HG03565 (cell line): ENCODE data around the gene DDX6.
"Not testable (repeated sequence)": the region's sequence is repeated elsewhere in the genome, so short reads cannot be mapped to it uniquely, and the experiment has no call there.

Source experiments
- ATAC-seq: cut with Tn5 transposase; IDR thresholded peaks from one replicate; pipeline ENCODE4 v1.9.1; 2021; ENCODE audit warnings: mild to moderate bottlenecking, moderate library complexity; ENCODE audit not compliant: unreplicated experiment

DDX6 gene

DNA sequence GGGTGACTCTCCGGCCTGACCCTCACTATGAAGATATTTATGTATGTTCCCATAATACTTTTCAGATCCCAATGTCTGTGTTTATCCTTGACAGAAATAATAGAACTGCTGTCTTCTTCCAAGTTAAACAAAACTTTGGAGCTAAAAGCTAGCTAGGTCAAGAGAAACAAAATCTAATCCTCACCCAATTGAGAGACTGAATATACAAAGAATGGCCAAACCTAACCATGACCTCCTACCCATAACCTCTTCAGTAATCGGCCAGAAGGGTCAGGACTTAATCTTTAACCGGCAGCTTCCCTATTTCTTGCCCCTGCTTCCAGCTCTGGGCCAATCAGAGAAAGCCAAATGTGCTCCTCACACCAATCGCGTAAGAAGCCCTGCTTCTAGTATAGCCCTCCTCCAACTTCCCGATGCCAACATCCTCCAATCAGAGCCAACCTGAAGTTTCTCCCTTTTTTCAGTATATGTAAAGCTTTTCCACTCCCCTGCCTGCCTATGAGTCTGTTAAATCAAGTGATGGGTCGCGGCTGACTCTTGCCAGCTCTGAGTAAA is 1.7 kb upstream of the DDX6 start:
- peak; percentile 49 for ATAC-seq

DNA sequence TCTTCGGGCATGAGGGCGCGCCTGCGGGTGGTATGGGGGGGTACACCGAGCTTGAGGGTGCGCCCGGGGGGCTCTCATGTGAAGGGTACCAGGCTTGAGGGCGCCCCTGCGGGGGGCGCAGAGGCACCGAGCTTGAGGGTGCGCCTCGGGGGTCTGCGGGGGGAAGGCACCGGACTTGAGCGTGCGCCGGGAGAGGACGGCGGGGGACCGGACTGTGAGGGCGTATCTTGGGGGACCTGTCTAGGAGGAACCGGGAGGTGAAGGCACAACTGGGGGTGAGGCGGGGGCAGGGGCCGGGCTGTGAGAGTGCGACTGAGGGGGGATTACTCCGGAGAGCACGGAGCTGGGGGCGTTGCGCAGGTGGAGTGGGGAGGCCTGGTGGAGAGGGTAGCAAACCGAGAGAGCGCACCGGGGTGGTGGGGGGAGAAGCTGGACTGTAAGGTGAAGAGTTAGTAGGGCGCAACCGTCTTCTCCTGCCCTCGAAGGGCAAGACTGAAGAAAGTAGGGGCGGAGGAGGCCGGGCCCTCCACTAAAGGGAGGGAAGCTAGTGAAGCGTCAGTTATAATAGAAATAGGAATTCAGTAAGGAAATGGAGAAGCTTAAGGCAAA is 1.1 kb upstream of the DDX6 start:
- no peak for ATAC-seq

DNA sequence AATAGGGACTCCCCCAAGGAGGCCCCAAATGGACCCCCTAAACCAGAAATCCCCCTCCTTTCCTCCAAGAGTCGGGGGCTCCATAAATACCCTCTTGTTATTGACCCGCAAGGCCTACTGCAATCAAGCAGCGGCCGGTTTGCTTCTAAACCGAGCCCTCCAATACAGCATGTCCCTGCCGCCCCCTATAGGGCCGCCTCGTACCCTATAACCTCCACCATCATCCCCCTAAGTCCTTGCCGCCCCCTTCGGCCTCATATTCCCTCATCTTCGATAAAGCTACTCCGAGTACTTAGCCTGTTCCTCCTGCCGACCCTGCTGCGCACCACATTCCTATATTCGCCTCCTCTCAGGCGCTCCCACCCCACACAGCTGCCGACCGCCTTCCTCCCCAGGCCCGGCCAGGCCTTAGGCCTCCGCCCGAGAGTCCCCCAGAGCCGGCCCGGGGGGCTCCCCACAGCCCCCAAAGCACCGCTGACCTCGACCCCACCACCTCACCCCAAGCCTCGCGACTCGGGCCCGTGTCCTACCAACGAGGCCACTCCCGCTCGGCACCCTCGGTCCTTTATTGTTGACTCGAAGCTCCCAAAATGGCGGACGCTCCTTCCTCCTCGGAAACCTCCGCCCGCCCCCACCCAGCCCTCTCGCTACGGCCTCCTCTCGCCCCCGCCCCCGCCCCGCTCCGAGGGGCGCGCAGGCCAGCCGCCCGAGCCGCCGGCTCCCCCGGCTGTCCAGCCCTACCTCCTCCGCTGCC is 430 bp downstream of the DDX6 start:
- ATAC-seq: peak; percentile 2

DNA sequence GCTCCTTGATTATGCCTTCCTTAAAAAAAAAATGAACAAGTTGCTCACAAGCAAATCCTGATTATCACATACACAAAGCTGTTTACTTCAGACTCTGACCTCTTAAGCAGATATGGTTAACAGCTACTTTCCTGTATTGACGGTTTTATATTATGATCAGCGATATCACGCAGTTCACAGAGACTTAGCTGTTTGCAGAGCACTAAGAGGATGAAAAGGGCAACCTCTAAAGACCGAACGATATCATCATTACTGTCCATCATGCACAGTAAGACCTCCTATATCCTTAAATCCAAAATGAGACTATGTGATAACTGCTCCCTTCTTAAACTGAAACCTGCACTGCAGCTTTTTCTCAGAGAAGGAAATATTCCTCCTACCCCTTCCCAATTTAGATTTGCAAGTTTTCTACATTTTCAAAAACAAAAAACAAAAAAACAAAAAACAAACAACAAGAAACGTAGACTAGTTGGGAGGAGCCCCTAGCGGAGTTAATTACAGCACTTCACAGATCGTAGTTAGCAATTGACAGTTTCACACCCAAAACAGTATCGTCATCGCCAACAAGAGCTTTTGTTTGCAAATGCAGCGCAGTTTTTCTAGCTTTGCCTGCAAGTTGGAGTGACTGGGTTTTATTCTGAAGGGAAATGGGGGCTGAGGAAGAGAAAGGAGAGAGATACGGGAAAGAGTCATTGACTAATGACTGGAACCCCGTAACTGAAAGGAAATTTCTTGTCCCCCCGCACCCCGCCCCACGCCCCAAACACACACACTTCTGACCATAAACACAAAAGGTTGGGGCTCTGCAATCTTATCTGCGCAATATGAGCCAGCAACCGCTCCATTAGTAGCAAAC is 1.2 kb downstream of the DDX6 start:
- no peak for ATAC-seq

DNA sequence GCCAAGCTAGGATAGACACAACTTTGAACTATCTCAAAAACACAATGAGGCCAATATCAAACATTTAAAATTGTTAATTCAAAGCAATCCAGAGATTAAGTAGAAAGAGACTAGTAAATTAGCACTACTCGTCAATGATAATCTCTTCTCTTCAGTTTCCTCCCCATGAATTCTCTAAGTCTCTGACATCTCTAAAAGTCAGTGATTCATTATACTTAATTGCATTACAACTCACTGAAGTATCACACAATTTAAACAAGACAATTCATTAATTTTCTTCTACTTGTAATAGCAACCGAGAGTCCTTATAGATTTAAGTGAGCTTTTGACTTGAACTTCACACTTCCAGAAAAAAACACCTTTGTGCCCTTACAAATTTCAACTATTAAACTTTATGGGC is 4.3 kb downstream of the DDX6 start:
- ATAC-seq: no peak

DNA sequence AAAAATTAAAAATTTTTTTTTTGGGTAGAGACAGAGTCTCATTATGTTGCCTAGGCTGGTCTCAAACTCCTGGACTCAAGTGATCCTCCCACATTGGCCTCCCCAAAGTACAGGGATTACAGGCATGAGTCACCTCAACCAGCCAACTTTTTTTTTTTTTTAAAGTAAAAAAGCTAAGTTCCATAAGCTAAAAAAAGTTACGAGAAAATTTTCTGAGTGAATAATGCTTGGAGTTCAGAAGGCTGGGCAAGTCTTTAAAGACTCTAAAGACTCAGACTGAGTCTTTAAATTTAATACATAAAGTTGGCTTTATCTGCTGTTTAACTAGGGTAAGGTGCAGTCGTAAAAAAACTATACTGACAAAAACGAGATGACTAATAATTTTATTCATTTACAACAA is 5.6 kb downstream of the DDX6 start:
- ATAC-seq: no peak

DNA sequence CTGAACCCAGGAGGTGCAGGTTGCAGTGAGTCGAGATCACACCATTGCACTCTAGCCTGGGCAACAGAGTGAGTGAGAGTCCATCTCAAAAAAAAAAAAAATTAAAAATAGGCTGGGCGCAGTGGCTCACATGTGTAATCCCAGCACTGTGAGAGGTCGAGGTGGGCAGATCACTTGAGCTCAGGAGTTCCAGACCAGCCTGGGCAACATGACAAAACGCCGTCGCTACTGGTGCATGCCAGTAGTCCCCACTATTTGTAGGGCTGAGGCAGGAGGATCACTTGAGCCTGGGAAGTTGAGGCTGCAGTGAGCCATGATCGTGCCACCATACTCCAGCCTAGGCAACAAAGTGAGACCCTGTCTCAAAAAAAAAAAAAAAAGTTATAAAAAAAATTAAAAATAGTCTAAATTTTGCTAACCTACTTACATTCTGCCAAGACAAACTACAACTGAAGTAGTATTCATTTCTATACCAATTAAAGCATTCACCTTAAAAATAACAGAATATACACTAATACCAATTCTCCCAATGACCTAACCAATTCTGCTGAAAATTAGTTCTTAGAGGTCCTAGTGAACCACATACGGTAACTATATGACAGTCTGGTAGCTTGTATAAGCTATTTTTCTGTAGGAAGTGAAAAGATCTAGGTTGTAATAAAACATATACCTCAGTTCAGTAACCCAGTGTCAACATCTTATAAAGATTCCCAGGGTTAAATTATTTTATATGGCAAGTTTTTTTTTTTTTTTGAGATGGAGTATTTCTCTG is 7.1 kb downstream of the DDX6 start:
- ATAC-seq: no peak

DNA sequence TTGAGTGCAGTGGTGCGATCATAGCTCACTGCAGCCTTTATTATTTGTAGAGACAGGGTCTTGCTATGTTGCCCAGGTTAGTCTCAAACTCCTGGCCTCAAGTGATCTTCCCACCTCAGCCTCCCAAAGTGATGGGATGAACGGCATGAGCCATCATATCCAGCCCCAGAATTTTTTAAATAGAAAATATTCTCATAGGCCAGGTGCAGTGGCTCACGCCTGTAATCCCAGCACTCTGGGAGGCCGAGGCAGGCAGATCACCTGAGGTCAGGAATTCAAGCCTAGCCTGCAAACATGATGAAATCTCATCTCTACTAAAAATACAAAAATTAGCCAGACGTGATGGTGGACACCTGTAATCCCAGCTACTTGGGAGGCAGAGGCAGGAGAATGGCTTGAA is 7.6 kb downstream of the DDX6 start:
- not testable (repeated sequence) for ATAC-seq

DNA sequence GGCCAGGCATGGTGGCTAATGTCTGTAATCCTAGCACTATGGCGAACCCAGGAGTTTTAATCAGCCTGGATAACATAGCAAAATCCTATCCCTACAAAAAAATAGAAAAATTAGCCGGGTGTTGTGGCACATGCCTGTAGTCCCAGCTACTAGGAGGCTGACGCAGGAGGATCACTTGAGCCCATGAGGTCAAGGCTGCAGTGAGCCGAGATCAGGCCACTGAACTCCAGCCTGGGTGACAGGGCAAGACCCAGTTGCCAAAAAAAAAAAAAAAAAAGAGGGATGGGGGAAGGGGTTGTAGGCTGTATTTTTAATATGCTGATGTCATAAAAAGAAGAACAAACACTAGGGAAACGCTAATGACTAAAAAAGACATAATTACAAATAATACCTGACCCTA is 12.1 kb downstream of the DDX6 start:
- ATAC-seq: no peak

DNA sequence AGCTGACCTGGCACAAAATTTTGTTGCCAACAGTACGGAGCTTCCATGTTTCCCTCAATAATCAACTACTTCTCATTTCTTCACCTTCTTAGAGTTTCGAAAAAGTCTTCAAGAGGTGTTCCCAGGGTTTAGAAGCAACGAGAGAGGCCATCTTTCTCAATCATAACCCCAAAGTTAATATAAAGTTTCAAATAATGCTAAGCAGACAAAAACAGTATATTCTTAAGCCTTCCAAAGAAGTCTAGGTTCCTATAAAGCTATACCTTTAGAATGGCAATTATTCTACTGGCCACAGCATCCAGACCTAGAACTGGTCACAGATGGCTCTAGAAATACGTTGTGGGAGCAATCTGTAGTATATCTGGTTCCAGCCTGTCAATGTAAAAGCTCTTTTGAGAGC is 16.9 kb downstream of the DDX6 start:
- ATAC-seq: no peak

DNA sequence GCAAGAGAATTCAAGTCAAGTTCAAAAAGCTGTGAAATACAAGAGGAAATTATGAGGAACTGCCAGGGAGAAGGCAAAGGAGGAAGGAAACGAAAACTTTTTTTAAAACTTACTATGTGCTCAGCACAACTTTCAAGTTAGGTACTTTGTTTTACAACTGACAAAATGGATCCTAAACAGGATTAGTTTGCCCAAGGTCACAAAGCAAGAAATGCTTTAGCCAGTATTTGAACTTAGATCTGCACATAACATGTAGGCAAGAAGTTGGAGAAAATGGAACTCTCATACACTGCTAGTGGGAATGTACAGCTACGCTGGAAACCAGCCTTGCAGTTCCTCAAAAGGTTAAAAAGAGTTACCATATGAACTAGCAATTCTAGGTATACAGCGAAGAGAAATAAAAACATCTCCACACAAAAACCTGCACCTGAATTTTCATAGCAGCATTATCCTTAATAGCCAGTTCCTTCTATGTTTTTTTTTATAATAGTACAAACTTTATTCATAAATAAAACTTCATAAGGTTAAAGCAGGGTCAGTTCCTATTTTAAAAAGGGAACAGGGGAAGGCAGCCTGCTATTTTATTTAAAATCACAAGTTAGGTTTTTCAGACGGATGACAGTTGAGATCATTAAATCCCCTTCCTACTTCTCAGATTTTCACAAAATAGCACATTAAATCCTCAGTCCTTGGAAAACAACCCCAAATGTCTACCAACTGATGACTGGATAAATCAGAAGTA is 19.2 kb downstream of the DDX6 start:
- no peak for ATAC-seq

DNA sequence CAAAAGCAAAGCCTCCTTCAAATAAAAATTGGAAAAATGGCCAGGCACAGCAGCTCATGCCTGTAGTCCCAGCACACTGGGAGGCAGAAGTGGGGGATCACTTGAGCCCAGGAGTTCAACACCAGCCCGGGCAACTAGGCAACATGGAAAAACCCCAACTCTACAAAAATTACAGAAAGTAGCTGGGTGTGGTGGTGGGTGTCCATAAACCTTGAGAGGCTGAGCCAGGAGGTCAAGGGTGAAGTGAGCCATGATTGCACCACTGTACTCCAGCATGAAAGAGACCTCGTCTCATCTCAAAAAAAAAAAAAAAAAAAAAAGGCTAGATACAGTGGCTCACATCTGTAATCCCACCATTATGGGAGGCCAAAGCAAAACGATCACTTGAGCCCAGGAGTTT is 22.3 kb downstream of the DDX6 start:
- no peak for ATAC-seq

DNA sequence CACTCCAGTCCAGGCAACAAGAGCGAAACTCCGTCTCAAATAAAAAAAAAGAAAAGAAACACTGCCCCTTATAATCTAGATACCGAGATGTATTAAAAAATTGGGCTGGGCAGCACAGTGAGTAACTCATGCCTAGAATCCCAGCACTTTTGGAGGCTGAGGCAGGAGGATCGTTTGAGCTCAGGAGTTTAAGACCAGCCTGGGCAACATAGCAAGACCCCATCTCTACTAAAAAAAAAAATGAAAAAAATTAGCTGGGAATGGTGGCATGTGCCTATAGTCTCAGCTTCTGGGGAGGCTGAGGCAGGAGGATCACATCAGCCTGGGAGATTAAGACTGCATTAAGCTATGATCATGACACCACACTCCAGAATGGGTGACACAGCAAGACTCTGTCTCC is 24.9 kb downstream of the DDX6 start:
- ATAC-seq: no peak

DNA sequence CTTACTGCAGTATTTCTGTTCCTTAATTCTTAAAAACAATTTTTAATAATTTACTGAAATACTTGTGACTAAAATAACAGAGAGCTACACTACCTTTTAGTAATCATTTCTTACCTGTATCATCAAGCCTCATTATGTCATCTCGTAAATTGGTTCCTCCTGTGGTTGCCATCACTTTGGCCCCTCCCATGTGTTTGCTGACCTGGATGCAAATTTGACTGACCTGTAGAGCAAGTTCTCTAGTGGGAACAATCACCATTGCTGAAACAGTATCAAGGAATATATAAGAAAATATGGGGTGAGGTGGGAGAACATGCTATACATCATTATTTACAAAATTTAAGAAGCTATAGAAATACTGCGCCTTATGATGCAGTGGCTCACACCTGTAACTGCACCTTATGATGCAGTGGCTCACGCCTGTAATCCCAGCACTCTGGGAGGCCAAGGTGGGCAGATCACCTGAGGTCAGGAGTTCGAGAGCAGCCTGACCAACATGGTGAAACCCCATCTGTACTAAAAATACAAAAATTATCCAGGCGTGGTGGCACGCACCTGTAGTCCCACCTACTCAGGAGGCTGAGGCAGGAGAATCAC is 25.8 kb downstream of the DDX6 start:
- not testable (repeated sequence) for ATAC-seq

DNA sequence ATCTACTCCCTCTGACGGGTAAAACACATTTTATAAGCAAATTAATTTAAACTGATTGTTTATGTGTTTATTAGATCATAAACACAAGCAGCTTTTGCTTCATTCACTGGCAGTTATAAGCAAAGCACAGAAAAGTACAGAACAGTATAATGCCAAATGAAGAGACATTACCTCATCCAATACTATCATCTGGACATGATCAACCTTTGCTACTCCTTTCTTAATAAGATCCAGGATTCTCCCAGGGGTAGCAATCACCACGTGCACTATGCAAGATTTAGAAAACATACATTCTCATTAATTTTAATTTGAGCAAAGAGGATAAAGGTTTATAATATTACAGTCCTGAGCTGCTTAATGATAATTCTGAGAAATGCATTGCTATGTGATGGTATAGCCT is 27.9 kb downstream of the DDX6 start:
- ATAC-seq: no peak

DNA sequence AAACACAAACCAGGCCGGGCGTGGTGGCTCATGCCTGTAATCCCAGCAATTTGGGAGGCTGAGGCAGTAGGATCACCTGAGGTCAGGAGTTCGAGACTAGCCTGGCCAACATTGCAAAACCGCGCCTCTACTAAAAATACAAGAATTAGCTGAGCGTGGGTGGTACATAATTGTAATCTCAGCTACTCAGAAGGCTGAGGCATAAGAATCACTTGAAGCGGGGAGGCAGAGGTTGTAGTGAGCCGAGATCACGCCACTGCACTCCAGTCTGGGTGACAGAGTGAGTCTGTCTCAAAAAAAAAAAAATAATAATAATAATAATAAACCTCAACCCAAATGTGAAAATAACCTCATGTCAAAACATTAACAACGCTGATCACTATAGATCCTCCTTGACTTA is 29.0 kb downstream of the DDX6 start:
- ATAC-seq: not testable (repeated sequence)

DNA sequence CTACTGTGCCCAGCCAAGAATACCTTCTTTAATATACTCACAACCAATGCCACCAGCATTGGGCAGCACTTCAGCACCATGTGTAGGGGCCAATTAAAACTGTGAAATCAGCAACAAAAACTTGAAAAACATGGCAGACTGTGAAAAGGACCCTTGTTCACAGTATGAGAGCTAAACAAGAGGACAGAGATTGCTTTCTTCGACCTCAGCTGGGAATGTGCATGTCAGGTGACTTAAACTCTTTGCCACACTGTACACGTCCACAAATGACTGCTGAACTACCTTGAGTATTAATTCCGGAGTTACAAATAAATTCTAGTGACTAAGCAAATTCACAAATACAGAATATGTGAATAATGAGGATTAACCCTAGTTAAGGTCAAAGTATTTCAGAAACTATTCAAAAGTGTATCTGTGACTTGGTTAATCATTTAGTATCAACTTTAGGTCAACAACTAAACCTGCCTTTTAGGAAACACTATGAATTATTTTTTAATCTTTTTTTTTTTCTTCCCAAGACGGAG is 33.0 kb downstream of the DDX6 start:
- ATAC-seq: no peak

DNA sequence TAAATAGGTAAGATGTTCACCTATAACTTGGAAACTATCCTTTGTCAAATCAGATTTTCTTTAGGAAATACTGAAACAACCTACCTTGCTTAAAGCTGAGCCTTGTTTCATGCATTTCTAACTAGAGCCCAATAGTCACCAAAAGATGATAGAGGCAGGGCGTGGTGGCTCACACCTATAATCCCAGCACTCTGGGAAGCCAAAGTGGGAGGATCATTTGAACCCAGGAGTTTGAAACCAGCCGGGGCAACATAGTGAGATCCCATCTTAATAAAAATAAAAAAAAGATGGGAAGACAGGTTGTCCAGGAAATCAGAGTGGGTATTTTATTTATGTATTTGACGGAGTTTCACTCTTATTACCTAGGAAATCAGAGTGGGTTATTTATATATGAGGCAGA is 38.3 kb downstream of the DDX6 start:
- ATAC-seq: no peak

DNA sequence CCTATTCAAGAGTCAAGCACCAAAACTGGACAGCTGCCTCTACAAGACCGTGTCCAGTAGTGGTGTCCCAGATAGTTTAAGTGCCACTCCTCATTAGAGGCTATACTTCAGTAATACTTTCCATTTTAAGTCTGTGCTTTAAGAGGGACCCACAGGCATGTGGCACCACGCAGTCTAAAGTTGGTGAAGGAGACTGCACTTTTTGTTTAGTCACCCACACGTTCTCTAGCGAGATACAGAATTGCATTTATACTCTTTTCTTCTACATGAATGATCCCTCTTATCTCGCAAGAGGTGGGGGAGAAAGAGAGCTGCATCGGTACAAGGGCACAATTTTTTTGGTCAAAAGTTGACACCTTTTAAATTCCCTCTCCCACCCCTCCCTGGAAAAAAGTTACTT is 41.5 kb downstream of the DDX6 start:
- no peak for ATAC-seq

DNA sequence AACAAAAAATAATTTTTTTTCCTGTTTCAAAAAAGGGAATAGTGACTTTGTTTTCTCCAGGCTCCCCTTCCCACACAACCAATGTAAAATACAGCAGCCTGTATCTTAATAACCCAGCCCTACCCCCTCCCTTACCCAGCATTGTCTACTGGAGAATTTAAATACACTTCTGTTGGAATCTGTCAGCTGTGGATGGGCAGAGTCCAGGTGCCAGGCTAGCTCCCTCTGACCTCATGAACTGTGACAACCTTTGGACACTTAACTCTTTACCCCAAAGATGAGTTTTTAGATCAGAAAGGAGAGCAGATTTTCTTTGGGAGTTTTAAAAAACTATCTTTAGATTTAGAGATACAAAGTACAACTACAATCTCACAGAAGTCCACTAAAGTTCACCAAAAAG is 42.9 kb downstream of the DDX6 start:
- ATAC-seq: no peak
